EL (cell line): Measurements from ENCODE around the gene JMJD1C.
A peak's percentile ranks its signal among the peaks of the same experiment; 100 is the strongest.
"Not testable (repeated sequence)": the region's sequence is repeated elsewhere in the genome, so short reads cannot be mapped to it uniquely, and the experiment has no call there.

Source experiments
- DNase-seq: peaks from one replicate; pipeline ENCODE4 v3.0.0-alpha.2; 2016

The JMJD1C gene, protein sequence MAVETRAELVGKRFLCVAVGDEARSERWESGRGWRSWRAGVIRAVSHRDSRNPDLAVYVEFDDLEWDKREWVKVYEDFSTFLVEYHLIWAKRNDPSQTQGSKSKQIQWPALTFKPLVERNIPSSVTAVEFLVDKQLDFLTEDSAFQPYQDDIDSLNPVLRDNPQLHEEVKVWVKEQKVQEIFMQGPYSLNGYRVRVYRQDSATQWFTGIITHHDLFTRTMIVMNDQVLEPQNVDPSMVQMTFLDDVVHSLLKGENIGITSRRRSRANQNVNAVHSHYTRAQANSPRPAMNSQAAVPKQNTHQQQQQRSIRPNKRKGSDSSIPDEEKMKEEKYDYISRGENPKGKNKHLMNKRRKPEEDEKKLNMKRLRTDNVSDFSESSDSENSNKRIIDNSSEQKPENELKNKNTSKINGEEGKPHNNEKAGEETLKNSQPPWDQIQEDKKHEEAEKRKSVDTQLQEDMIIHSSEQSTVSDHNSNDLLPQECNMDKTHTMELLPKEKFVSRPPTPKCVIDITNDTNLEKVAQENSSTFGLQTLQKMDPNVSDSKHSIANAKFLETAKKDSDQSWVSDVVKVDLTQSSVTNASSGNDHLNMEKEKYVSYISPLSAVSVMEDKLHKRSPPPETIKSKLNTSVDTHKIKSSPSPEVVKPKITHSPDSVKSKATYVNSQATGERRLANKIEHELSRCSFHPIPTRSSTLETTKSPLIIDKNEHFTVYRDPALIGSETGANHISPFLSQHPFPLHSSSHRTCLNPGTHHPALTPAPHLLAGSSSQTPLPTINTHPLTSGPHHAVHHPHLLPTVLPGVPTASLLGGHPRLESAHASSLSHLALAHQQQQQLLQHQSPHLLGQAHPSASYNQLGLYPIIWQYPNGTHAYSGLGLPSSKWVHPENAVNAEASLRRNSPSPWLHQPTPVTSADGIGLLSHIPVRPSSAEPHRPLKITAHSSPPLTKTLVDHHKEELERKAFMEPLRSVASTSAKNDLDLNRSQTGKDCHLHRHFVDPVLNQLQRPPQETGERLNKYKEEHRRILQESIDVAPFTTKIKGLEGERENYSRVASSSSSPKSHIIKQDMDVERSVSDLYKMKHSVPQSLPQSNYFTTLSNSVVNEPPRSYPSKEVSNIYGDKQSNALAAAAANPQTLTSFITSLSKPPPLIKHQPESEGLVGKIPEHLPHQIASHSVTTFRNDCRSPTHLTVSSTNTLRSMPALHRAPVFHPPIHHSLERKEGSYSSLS (N-terminal part only)

GRCh38 chr10:63465293-63466143 lies at the start of gene JMJD1C:
TSS of gene JMJD1C (minus strand) at chr10:63465977. CDS start at chr10:63465662, 315 bp downstream.
- peak; percentile 87 for DNase-seq

GRCh38 chr10:63515002-63515763 lies 49.4 kb upstream of the JMJD1C start:
- DNase-seq: peak; percentile 85

GRCh38 chr10:63506554-63506953 lies 40.8 kb upstream of the JMJD1C start:
- DNase-seq: no peak

DNA sequence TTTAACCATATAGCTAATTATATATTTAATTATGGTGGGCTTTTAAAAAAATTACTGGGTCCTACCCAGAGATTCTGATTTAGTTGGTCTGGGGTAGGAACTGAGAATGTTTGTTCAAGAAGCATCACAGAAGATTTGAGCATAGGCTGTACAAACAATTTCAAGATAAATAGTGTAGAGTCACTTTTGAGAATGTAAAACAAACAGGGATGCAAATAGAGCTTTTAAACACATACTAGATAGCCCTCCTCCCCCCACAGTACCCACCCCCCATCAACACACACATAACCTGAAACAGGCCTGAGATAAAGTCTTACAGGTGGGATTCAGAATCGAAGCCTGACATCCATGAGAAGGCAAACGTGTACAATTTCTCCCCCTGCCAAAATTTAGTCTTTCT lies 39.8 kb upstream of the JMJD1C start:
- DNase-seq: no peak

- no peak for DNase-seq
These were observed 38.5 kb upstream of the JMJD1C start for GRCh38 chr10:63504145-63504881.

GRCh38 chr10:63503395-63503794 lies 37.6 kb upstream of the JMJD1C start:
- no peak for DNase-seq

DNA sequence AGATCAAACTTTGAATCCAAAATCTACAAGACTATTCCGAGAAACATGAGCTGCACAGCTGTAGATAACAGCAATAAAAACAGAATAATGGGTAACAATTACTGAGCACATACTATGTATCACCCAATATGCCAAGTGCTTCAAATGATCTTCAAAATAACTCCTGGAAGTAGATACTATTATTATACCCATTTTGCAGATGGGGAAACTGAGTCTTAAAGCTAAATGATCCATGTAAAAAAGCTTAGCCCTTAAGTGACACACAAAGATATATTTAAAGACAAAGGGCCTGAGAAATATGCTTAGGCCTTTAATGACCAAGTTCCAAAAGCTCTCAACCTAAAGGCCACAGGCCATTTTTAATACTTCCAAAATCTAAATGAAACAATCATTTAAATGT lies 37.1 kb upstream of the JMJD1C start:
- DNase-seq: no peak

DNA sequence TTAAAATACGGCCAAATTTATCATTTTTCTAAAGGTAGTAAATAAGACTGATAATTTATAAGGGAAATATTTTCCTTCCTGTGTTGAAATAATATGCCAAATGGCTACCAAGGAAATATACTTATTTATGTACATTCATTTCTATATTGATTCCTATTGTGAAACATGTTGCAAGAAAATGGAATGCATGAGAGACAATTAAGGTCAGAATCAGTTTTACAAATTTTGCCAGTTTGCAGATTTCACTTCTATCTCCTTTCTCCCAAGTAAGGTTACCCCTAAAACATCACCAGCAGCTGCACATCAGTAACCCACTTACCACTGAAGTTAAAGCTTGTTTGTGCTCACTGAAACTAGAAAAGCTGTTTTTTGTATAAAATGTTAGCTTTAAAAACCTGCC lies 36.2 kb upstream of the JMJD1C start:
- no peak for DNase-seq

DNA sequence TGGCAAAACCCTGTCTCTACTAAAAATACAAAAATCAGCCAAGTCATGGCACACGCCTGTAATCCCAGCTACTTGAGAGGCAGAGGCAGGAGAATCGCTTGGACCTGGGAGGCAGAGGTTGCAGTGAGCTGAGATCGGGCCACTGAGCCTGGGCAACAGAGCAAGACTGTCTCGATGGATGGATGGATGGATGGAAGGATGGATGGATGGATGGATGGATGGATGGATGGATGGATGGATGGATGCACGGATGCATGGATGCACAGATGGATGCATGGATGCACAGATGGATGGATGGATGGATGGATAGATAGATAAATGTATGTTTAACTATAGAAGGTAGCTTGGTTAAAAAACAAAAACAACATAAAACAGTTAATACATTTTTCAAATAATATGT lies 34.8 kb upstream of the JMJD1C start:
- not testable (repeated sequence) for DNase-seq

DNA sequence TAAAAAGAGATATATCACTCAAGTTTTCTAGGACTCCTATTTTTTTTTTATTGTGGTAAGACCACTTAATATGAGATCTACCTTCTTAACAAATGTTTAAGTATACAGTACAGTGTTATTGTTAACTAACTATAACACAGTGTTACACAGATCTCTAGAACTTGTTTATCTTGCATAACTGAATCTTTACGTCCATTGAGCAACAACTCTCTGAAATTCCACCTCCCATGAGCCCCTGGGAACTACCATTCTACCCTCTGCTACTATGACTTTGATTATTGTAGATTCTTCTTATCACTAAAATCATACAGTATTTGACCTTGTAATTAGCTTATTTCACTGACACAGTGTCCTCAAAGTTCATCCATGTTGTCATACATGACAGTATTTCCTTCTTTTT lies 32.9 kb upstream of the JMJD1C start:
- DNase-seq: no peak

DNA sequence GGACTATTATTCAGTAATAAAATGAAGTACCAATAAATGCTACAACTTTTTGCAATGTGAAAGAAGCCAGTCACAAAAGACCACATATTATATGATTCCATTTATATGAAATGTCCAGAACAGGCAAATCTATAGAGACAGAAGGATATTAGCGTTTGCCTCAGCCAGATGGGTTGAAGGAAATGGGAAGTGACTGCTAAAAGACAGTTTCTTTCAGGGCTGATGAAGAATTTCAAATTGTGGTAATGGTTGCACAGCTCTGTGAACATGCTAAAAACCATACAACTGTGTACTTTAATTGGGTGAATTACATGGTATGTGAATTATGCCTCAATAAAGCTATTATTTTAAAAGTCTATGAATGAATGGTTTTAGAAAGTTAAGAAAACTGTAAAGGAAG lies 31.5 kb upstream of the JMJD1C start:
- no peak for DNase-seq

DNA sequence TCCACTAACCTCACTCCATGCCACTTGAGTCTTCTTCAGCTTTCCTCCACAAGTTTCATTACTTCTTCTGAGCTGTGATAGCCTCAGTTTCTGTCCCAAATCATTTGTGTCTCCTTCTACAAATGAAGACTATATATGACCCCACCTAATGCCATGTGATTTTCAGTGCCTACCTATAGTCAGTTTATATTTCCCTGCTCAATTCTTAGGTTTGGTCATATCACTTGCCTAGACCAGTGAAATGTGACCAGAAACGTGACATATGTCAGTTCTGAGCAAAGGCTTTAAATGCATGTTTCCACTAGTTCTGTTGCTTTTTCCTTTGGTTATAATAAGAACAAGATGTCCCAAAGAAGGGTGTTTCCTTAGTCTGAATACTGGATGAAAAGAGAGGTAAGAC lies 30.8 kb upstream of the JMJD1C start:
- no peak for DNase-seq

GRCh38 chr10:63494951-63495350 lies 29.2 kb upstream of the JMJD1C start:
- DNase-seq: peak; percentile 44

GRCh38 chr10:63493004-63493403 lies 27.2 kb upstream of the JMJD1C start:
- DNase-seq: no peak

DNA sequence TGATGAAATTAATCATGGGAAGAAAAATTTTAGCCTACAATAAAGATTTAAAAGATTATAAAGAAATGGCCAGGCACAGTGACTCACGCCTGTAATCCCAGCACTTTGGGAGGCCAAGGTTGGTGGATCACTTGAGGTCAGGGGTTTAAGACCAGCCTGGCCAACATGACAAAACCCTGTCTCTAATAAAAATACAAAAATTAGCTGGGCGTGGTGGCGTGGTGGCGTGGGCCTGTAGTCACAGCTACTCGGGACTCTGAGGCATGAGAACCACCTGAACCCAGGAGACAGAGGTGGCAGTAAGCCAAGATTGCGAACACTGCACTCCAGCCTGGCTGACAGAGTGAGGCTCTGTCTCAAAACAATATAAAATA lies 26.5 kb upstream of the JMJD1C start:
- DNase-seq: peak; percentile 48

DNA sequence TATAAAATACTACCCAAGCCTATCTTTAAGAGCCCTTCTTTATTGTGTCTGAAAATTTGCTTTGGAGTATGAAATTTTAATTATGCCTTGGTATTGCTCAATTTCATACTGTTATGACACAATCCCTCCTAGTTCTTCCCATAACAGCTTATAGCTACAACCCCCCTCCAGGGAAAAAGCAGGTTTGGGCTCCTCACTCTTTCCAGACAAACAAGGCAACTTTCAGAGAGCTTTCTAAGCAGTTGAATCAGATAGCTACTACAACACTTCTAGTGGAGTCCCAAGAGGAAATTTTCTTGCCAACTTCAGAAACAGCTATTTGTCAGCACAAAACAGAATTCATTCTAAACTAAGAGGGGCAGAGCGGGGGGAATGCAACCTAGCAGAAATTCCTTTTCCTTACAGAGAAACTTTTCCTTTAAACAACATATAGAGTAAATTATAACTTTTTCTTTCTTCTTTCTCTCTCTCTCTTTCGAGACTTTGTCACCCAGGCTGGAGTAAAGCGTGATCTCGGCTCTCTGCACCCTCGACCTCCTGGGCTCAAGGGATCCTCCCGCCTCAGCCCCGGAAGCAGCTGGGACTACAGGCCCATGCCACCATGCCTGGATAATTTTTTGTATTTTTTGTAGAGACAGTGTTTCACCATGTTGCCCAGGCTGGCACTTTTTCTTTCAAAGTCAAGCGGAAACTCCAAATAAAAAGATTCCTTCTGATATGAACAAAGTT lies 26.0 kb upstream of the JMJD1C start:
- DNase-seq: peak; percentile 61

GRCh38 chr10:63489838-63490237 lies 24.1 kb upstream of the JMJD1C start:
- DNase-seq: no peak

DNA sequence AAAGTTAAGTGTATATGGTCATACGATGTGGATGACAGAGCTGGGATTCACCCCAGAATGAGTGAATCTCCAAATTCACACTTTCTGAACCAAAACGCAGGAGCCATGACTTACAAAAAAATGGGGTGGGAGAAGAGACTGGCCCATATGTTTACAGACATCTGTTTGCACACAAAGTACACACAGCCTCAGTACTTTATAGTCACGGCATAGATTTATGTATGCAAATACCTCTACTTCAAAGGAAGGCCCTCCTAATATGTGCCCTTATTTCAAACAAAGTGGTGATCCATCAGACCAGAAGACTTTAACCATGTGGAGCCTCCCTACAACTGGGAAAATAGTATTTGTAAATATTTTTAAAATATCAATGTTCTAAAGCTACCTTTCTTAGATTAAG lies 22.2 kb upstream of the JMJD1C start:
- no peak for DNase-seq

DNA sequence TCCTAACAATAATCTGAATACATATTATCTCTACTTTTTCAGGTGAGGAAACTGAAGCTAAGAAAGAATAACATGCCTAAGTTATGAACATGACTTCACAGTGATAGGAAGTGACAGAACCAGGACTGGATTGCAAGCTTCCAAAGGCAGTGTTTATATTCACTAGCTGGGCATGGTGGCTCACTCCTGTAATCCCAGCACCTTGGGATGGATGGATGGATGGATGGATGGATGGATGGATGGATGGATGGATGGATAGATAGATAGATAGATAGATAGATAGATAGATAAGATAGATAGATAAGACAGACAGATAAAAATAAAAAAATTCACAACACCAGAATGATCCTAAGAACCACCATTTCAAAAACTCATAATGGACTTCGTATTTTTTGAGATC lies 18.2 kb upstream of the JMJD1C start:
- no peak for DNase-seq

GRCh38 chr10:63481815-63482421 lies 16.1 kb upstream of the JMJD1C start:
- DNase-seq: no peak
